ENCODE data around the gene ZDHHC11.
"Not testable (repeated sequence)": the region's sequence is repeated elsewhere in the genome, so short reads cannot be mapped to it uniquely, and the experiment has no call there.

DNA sequence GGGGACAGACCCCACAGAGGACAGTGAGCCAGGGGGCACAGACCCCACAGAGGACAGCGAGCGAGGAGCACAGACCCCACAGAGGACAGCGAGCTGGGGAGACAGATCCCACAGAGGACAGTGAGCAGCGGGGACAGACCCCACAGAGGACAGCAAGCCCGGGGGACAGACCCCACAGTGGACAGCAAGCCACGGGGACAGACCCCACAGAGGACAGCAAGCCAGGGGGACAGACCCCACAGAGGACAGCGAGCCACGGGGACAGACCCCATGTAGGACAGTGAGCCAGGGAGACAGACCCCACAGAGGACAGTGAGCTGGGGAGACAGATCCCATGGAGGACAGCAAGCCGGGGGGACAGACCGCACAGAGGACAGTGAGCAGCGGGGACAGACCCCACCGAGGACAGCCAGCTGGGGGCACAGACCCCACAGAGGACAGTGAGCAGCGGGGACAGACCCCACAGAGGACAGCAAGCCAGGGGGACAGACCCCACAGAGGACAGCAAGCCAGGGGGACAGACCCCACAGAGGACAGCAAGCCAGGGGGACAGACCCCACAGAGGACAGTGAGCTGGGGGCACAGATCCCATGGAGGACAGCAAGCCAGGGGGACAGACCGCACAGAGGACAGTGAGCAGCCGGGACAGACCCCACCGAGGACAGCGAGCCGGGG, 2.8 kb upstream of the ZDHHC11 start:
- TF ChIP-seq, protein P1, sequence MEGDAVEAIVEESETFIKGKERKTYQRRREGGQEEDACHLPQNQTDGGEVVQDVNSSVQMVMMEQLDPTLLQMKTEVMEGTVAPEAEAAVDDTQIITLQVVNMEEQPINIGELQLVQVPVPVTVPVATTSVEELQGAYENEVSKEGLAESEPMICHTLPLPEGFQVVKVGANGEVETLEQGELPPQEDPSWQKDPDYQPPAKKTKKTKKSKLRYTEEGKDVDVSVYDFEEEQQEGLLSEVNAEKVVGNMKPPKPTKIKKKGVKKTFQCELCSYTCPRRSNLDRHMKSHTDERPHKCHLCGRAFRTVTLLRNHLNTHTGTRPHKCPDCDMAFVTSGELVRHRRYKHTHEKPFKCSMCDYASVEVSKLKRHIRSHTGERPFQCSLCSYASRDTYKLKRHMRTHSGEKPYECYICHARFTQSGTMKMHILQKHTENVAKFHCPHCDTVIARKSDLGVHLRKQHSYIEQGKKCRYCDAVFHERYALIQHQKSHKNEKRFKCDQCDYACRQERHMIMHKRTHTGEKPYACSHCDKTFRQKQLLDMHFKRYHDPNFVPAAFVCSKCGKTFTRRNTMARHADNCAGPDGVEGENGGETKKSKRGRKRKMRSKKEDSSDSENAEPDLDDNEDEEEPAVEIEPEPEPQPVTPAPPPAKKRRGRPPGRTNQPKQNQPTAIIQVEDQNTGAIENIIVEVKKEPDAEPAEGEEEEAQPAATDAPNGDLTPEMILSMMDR (IDR thresholded peaks at IDR 0.05 in 2 of 3, conservative IDR thresholded peaks at IDR 0.05 in 1 of 3; ENCODE audit: borderline replicate concordance in 1 of 3, insufficient read depth in 1 of 3, low read depth in 2 of 3, low read length in 2 of 3) = not testable (repeated sequence)
- TF ChIP-seq POLR2AphosphoS5 (IDR thresholded peaks at IDR 0.05; ENCODE audit: low read depth, low read length); POLR2A (IDR thresholded peaks at IDR 0.05; ENCODE audit: borderline replicate concordance, extremely low read depth, insufficient read depth, insufficient read length); ELF1 (IDR thresholded peaks at IDR 0.05; ENCODE audit: borderline replicate concordance, low read depth); EZH2 (IDR thresholded peaks at IDR 0.05); SRF (IDR thresholded peaks at IDR 0.05; ENCODE audit: low read depth); ZNF274 (IDR thresholded peaks at IDR 0.05; ENCODE audit: low read depth, low read length); EZH2phosphoT487 (IDR thresholded peaks at IDR 0.05; ENCODE audit: borderline replicate concordance); RAD21 (IDR thresholded peaks at IDR 0.05; ENCODE audit: low read depth); FOSL1 (IDR thresholded peaks at IDR 0.05; ENCODE audit: low read depth): not testable (repeated sequence)
- TF ChIP-seq, protein P2, sequence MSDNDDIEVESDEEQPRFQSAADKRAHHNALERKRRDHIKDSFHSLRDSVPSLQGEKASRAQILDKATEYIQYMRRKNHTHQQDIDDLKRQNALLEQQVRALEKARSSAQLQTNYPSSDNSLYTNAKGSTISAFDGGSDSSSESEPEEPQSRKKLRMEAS (IDR thresholded peaks at IDR 0.05) = not testable (repeated sequence)
- TF ChIP-seq, protein P3, sequence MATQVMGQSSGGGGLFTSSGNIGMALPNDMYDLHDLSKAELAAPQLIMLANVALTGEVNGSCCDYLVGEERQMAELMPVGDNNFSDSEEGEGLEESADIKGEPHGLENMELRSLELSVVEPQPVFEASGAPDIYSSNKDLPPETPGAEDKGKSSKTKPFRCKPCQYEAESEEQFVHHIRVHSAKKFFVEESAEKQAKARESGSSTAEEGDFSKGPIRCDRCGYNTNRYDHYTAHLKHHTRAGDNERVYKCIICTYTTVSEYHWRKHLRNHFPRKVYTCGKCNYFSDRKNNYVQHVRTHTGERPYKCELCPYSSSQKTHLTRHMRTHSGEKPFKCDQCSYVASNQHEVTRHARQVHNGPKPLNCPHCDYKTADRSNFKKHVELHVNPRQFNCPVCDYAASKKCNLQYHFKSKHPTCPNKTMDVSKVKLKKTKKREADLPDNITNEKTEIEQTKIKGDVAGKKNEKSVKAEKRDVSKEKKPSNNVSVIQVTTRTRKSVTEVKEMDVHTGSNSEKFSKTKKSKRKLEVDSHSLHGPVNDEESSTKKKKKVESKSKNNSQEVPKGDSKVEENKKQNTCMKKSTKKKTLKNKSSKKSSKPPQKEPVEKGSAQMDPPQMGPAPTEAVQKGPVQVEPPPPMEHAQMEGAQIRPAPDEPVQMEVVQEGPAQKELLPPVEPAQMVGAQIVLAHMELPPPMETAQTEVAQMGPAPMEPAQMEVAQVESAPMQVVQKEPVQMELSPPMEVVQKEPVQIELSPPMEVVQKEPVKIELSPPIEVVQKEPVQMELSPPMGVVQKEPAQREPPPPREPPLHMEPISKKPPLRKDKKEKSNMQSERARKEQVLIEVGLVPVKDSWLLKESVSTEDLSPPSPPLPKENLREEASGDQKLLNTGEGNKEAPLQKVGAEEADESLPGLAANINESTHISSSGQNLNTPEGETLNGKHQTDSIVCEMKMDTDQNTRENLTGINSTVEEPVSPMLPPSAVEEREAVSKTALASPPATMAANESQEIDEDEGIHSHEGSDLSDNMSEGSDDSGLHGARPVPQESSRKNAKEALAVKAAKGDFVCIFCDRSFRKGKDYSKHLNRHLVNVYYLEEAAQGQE (IDR thresholded peaks at IDR 0.05; ENCODE audit: low read depth) = not testable (repeated sequence)
